Measurements from ENCODE around the gene ADGRG2.

DNA sequence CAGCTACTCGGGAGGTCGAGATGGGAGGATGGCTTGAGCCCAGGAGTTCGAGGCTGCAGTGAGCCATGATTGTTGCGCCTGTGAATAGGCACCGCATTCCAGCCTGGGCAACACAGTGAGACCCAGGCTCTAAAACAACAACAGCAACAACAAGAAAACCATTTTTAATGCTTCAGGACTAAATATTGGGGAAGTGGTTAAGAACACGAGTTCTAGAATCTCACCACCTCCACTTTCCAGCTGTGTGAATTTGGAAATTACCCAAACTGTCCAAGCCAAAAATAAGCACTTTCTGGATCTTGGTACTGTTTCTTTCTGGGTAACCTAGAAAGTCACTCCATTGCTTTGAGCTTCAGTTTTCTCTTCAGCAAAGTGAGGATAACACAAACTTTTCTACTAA, 63.2 kb downstream of the ADGRG2 start:
- TF ChIP-seq, protein P1, sequence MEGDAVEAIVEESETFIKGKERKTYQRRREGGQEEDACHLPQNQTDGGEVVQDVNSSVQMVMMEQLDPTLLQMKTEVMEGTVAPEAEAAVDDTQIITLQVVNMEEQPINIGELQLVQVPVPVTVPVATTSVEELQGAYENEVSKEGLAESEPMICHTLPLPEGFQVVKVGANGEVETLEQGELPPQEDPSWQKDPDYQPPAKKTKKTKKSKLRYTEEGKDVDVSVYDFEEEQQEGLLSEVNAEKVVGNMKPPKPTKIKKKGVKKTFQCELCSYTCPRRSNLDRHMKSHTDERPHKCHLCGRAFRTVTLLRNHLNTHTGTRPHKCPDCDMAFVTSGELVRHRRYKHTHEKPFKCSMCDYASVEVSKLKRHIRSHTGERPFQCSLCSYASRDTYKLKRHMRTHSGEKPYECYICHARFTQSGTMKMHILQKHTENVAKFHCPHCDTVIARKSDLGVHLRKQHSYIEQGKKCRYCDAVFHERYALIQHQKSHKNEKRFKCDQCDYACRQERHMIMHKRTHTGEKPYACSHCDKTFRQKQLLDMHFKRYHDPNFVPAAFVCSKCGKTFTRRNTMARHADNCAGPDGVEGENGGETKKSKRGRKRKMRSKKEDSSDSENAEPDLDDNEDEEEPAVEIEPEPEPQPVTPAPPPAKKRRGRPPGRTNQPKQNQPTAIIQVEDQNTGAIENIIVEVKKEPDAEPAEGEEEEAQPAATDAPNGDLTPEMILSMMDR (IDR thresholded peaks at IDR 0.05) = no peak
- no peak for TF ChIP-seq POLR2A (IDR thresholded peaks at IDR 0.05)

Data from testis (tissue), 2 donors.